ENCODE results near the gene RNF144A. TPM values are rescaled to one million over a fixed set of nuclear protein-coding genes. Genes with fewer than 3 reads are reported as not detected.

The RNF144A gene
- total and polyA plus RNA-seq, 2 donors (not counting 3 experiments of a cell fraction or from before 2014, with no cell fraction given), result 9.7 to 28.8 TPM

GRCh38 chr2:7048762-7049294, 131.6 kb downstream of the RNF144A start:
- ChIA-PET CTCF (interaction anchor here (1.5 kb wide), 1 partner anchor 49 kb away, joined by 3 read pairs; no protein-coding TSS in a partner anchor), POLR2A (no interaction called here)
- no peaks in the 10 kb centered on the region for H3K36me3 ChIP-seq (ENCODE audit: control insufficient read depth in 2 of 2, extremely low read depth in 1 of 2, insufficient read depth in 2 of 2, low read length in 2 of 2)
- H3K79me2 ChIP-seq (ENCODE audit: control insufficient read depth, insufficient read depth, low read length), result no peaks in the 10 kb centered on the region
- no TSS peak for BruUV-seq (replicated peaks)
- dilution Hi-C loops (cut with MboI; ENCODE audit: extremely low pct_ligation_motif_present, low sequenced_read_pairs), result no loop called here
- TF ChIP-seq JUN (IDR thresholded peaks at IDR 0.05; ENCODE audit: borderline replicate concordance, insufficient read depth, insufficient read length, low read depth) (no peak), POLR2A (IDR thresholded peaks at IDR 0.05; ENCODE audit: low read depth, low read length) (no peak), FOS (IDR thresholded peaks at IDR 0.05; ENCODE audit: borderline replicate concordance, insufficient read depth, low read length) (no peak), GATA2 (IDR thresholded peaks at IDR 0.05; ENCODE audit: insufficient read depth, insufficient read length, low read depth, low read length) (no peak), EZH2 (IDR thresholded peaks at IDR 0.05; ENCODE audit: borderline replicate concordance, low read depth, low read length, severe bottlenecking) (no peak), CTCF (IDR thresholded peaks at IDR 0.05; ENCODE audit: extremely low read depth in 1 of 2, insufficient read depth in 1 of 2, low read depth in 1 of 2, low read length in 2 of 2) (no peak), POLR2AphosphoS5 (IDR thresholded peaks at IDR 0.05; ENCODE audit: insufficient read depth, low read depth, low read length) (no peak), MAX (IDR thresholded peaks at IDR 0.05; ENCODE audit: insufficient read depth, insufficient read length) (no peak), MYC (IDR thresholded peaks at IDR 0.05; ENCODE audit: low read depth, low read length) (no peak)
- no peaks in the 10 kb centered on the region for H4K20me1 ChIP-seq (replicated peaks; ENCODE audit: control insufficient read depth, extremely low read depth, insufficient read depth, low read length)
- no peak overlapping the region for H3K9ac ChIP-seq (replicated peaks; ENCODE audit: extremely low read depth, insufficient read depth, low read length)
- no peak for DNase-seq (ENCODE audit: low read depth, low spot score)
- no peaks in the 10 kb centered on the region for H3K9me3 ChIP-seq (replicated peaks; ENCODE audit: control insufficient read depth, insufficient read depth, low read length)
- H3K27me3 ChIP-seq (ENCODE audit: control insufficient read depth in 2 of 2, insufficient read depth in 2 of 2, low read length in 2 of 2), result no peaks in the 10 kb centered on the region
- H3K4me1 ChIP-seq (ENCODE audit: control insufficient read depth, extremely low read depth, insufficient read depth, low read length), result peaks cover 3% of the 10 kb centered on the region
- H3K4me3 ChIP-seq (replicated peaks in 1 of 3; ENCODE audit: insufficient read depth in 1 of 3, low read depth in 1 of 3, low read length in 3 of 3), result no peak overlapping the region
- intact Hi-C loops (cut with micrococcal nuclease), result no loop called here
- H3K4me2 ChIP-seq (ENCODE audit: insufficient read depth, low read length), result no peak overlapping the region
- no peaks in the 10 kb centered on the region for H3K9me1 ChIP-seq (replicated peaks; ENCODE audit: control insufficient read depth, extremely low read depth, insufficient read depth, low read length)
- no peak for FAIRE-seq
- H2AFZ ChIP-seq (ENCODE audit: low read depth, low read length), result no peak overlapping the region
- H3K27ac ChIP-seq (ENCODE audit: insufficient read depth, low read depth, low read length), result no peak overlapping the region

All from endothelial cell of umbilical vein (primary cell).